HepG2 (cell line): ENCODE results near the gene OR2B2. TPM values are rescaled to one million over a fixed set of nuclear protein-coding genes. Genes with fewer than 3 reads are reported as not detected.

Source experiments
- ATAC-seq: fragments of 200-7000 bp; cut with Tn5 transposase; 3 replicates; pipeline ENCODE4 v1.9.1; 2020; ENCODE audit warnings: mild to moderate bottlenecking, moderate library complexity
- BruUV-seq: library from RNA; stranded (reverse); fragments of 400-500 nt; replicated peaks from 2 replicates; lab custom pipeline; 2021; lab: Mats Ljungman, UMichigan
- CTCF ChIA-PET: fragments of 300-600 bp; formaldehyde crosslinking; extraction: SDS; loops from one replicate; lab custom pipeline; 2021; ENCODE audit warnings: low total read pairs, inconsistent platforms, low intra/inter-chr PET ratio; lab: Yijun Ruan, JAX
- POLR2A ChIA-PET: fragments of 350-600 bp; sonication (Branson Sonifier 250); formaldehyde crosslinking; loops from one replicate; lab custom pipeline; 2020; ENCODE audit warnings: antibody characterized with exemption, inconsistent platforms; lab: Yijun Ruan, JAX
- DNase-seq: peaks from one replicate; pipeline ENCODE4 v3.0.0-alpha.2; 2015; ENCODE audit warnings: low spot score
- FAIRE-seq: peaks from 3 replicates; lab custom pipeline; 2011; peaks lifted over from hg19 to GRCh38; lab: Jason Lieb, UNC
- H2AFZ ChIP-seq: one replicate; pipeline ENCODE4 v1.6.1; 2011; ENCODE audit warnings: low read length, inconsistent platforms
- H3K27ac ChIP-seq: fragments of 300-600 bp; 3 replicates; pipeline ENCODE4 v1.8.0; 2011; ENCODE audit warnings: mixed run types, mild to moderate bottlenecking, mixed read lengths, low read length, inconsistent platforms; ENCODE audit not compliant: insufficient read depth; ENCODE audit errors: extremely low read length
- H3K27me3 ChIP-seq, 2 experiments: fragments of 200-600 bp in 1 of 2; 2 replicates in 1 of 2; 3 replicates in 1 of 2; pipeline versions ENCODE4 v1.6.0 to v1.8.0; 2011; ENCODE audit warnings: low read length in 2 of 2, mild to moderate bottlenecking in 2 of 2, moderate library complexity in 2 of 2, inconsistent platforms in 1 of 2; ENCODE audit not compliant: insufficient read depth in 2 of 2, control insufficient read depth in 1 of 2
- H3K36me3 ChIP-seq, 2 experiments: fragments of 200-600 bp in 1 of 2; replicated peaks in 1 of 2; 2 replicates in 1 of 2; 3 replicates in 1 of 2; pipeline versions ENCODE4 v1.5.1 to v1.8.0; 2011; ENCODE audit warnings: low read length in 2 of 2, inconsistent platforms in 1 of 2; ENCODE audit not compliant: insufficient read depth in 2 of 2, control insufficient read depth in 1 of 2
- H3K4me1 ChIP-seq: 2 replicates; pipeline ENCODE4 v1.5.1; 2012; ENCODE audit warnings: low read length, inconsistent platforms; ENCODE audit not compliant: insufficient read depth
- H3K4me2 ChIP-seq: 2 replicates; pipeline ENCODE4 v1.6.0; 2011; ENCODE audit warnings: low read depth, low read length, inconsistent platforms
- H3K4me3 ChIP-seq, 3 experiments: fragments of 200-600 bp in 1 of 3; sonication (generic), shearing (Covaris generic) in 1 of 3; replicated peaks in 1 of 3; 2 replicates each; pipeline ENCODE4 v1.5.1; 2011 to 2016; ENCODE audit warnings: low read length in 3 of 3, inconsistent platforms in 2 of 3, low read depth in 2 of 3, mild to moderate bottlenecking in 2 of 3, control low read depth in 1 of 3, mixed read lengths in 1 of 3; ENCODE audit not compliant: insufficient read depth in 1 of 3
- H3K79me2 ChIP-seq: one replicate; pipeline ENCODE4 v1.6.1; 2011; ENCODE audit warnings: low read length, inconsistent platforms; ENCODE audit not compliant: insufficient read depth
- H3K9ac ChIP-seq: 2 replicates; pipeline ENCODE4 v1.6.0; 2011; ENCODE audit warnings: mild to moderate bottlenecking, low read depth, low read length, inconsistent platforms; ENCODE audit not compliant: insufficient read depth
- H3K9me3 ChIP-seq: 2 replicates; pipeline ENCODE4 v1.5.1; 2012; ENCODE audit warnings: mild to moderate bottlenecking, low read length
- H4K20me1 ChIP-seq: 2 replicates; pipeline ENCODE4 v1.6.0; 2011; ENCODE audit warnings: inconsistent platforms, mild to moderate bottlenecking, low read length, moderate library complexity; ENCODE audit not compliant: insufficient read depth
- CREM ChIP-seq, 2 experiments: sonication (generic) in 1 of 2; formaldehyde crosslinking in 1 of 2; IDR thresholded peaks; 2 replicates each; pipeline versions ENCODE4 v1.4.0 to v1.6.1; 2016 to 2020; ENCODE audit warnings: antibody characterized with exemption in 1 of 2, mild to moderate bottlenecking in 1 of 2, missing genetic modification reagents in 1 of 2
- GMEB2 ChIP-seq: IDR thresholded peaks from 2 replicates; pipeline ENCODE4 v1.6.1; 2016; ENCODE audit warnings: missing biosample characterization, missing genetic modification reagents, low read depth
- SP1 ChIP-seq, 2 experiments: fragments of 450-650 bp in 1 of 2; sonication (generic) in 1 of 2; formaldehyde crosslinking in 1 of 2; IDR thresholded peaks; 2 replicates each; pipeline versions ENCODE4 v1.4.0 to v1.6.1; 2016 to 2020; ENCODE audit warnings: missing genetic modification reagents in 1 of 2
- UBTF ChIP-seq: sonication (generic); formaldehyde crosslinking; IDR thresholded peaks from 2 replicates; pipeline ENCODE4 v1.4.0; 2020; ENCODE audit warnings: mild to moderate bottlenecking, missing genetic modification reagents
- ZBTB39 ChIP-seq: sonication (generic); formaldehyde crosslinking; IDR thresholded peaks from 2 replicates; pipeline ENCODE4 v1.5.0; 2020; ENCODE audit warnings: missing genetic modification reagents
- ZFP36L1 ChIP-seq: sonication (generic); formaldehyde crosslinking; IDR thresholded peaks from 2 replicates; pipeline ENCODE4 v1.8.0; 2022; ENCODE audit warnings: mild to moderate bottlenecking, missing genetic modification reagents, moderate library complexity
- ZMYM4 ChIP-seq: sonication (generic); formaldehyde crosslinking; IDR thresholded peaks from 2 replicates; pipeline ENCODE4 v1.8.1; 2023; ENCODE audit warnings: mild to moderate bottlenecking, missing genetic modification reagents
- ZNF282 ChIP-seq: fragments of 450-650 bp; IDR thresholded peaks from 2 replicates; pipeline ENCODE4 v1.6.1; 2018; ENCODE audit not compliant: partially characterized antibody
- ZNF446 ChIP-seq: sonication (generic); formaldehyde crosslinking; IDR thresholded peaks from 2 replicates; pipeline ENCODE4 v1.5.0; 2020; ENCODE audit warnings: mild to moderate bottlenecking, missing genetic modification reagents
- ZSCAN22 ChIP-seq: sonication (generic); formaldehyde crosslinking; IDR thresholded peaks from 2 replicates; pipeline ENCODE4 v1.4.0; 2020; ENCODE audit warnings: mild to moderate bottlenecking, missing genetic modification reagents
- WGBS: methylation state at CpG from one replicate; pipeline ENCODE4 v1.1.6; 2017; ENCODE audit warnings: low lambda C conversion rate; 5-methylcytosine and 5-hydroxymethylcytosine counted together
- in situ Hi-C: cut with HindIII; loops from 2 replicates; pipeline ENCODE4 v1.10.0; 2017; ENCODE audit warnings: low pct_unique_long_range_greater_than_20kb; ENCODE audit not compliant: extremely low pct_ligation_motif_present
- intact Hi-C: fragments of 100-400 bp; cut with micrococcal nuclease; formaldehyde crosslinking; loops from one replicate; pipeline ENCODE4 v1.10.0; 2022; ENCODE audit not compliant: unreplicated experiment
- polyA plus RNA-seq, 8 experiments: library from polyadenylated mRNA; depleted of rRNA in 3 of 8; stranded (reverse) in 7 of 8; unstranded in 1 of 8; fragments of >200 nt; fragmentation: Illumina TruSeq in 4 of 8; extraction: Trizol in 4 of 8; gene quantifications; 2 replicates each; pipeline versions ENCODE4 v1.2.1 to v1.2.3, GENCODE V29; 2011 to 2016; ENCODE audit warnings: low read depth in 4 of 8, missing spikeins in 1 of 8, mixed read lengths in 1 of 8; ENCODE audit not compliant: insufficient read depth in 1 of 8
- total RNA-seq, 5 experiments: library from RNA; depleted of rRNA; stranded (reverse); fragments of >200 nt; fragmentation: Illumina TruSeq; extraction: Trizol; gene quantifications; 2 replicates each; pipeline ENCODE4 v1.2.3, GENCODE V29; 2016; ENCODE audit warnings: low read depth in 1 of 5

Gene OR2B2
- total and polyA plus RNA-seq, 2 of the 13 experiments (the other 11 are each of a cell fraction or from before 2014, with no cell fraction given): not detected

DNA sequence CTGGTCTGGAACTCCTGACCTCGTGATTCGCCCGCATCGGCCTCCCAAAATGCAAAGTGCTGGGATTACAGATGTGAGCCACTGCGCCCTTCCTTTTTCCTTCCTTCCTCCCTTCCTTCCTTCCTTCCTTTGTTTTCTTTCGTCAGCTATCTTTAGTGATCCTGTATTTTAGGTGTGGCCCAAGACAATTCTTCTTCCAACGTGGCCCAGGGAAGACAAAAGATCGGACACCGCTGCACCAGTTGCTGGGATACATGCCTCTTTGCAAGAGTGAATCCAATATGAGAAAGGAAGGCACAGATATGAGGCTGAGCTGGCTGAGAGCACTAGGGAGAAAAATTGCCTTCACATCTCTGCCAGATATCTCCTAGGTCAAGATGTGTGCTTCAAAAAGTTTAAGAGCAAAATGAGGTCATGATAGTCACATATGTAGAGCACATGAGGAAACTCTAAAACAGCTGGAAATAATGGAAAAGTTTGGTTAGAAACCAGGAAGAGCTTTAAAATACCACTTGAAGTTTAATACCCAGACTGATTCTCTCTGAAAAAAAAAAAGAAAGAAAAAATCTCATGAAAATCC, 41.8 kb downstream of the OR2B2 start:
- WGBS: 69% methylated on average over 9 of the region's 9 CpGs
- DNase-seq (no peak), FAIRE-seq (no peak), ATAC-seq (no peak)
- Histone ChIP-seq H3K36me3 (no peaks in the 10 kb centered on the region), H4K20me1 (no peaks in the 10 kb centered on the region), H3K9me3 (no peaks in the 10 kb centered on the region), H3K4me2 (no peak overlapping the region), H2AFZ (no peak overlapping the region), H3K4me1 (peaks cover 14% of the 10 kb centered on the region), H3K9ac (no peak overlapping the region), H3K79me2 (no peaks in the 10 kb centered on the region), H3K27me3 (peaks cover 0 to 31% of the 10 kb centered on the region in 2 experiments; a peak in 3 of 5 replicates), H3K27ac (no peak overlapping the region), H3K4me3 (no peak overlapping the region)
- TF ChIP-seq ZBTB39 (no peak), ZNF282 (no peak), ZMYM4 (CRISPR knock-in tag) (no peak), GMEB2 (CRISPR knock-in tag) (no peak), CREM (IDR thresholded peaks at IDR 0.05) (no peak), CREM (CRISPR knock-in tag; IDR thresholded peaks at IDR 0.05) (no peak), ZNF446 (CRISPR knock-in tag) (no peak), ZSCAN22 (CRISPR knock-in tag) (no peak), UBTF (CRISPR knock-in tag) (no peak), ZFP36L1 (CRISPR knock-in tag) (no peak), SP1 (IDR thresholded peaks at IDR 0.05) (no peak), SP1 (CRISPR knock-in tag; IDR thresholded peaks at IDR 0.05) (no peak)
- intact Hi-C loops: no loop called here
- BruUV-seq: no TSS peak
- POLR2A ChIA-PET: interaction anchor here (1.3 to 1.7 kb wide), 2 partner anchors 23 to 32 kb away, joined by 4 to 7 read pairs; a partner anchor contains a TSS
- in situ Hi-C loops: no loop called here
- CTCF ChIA-PET: no interaction called here
